ENCODE measurements around the gene ACAA2. TPM values are rescaled to one million over a fixed set of nuclear protein-coding genes. Genes with fewer than 3 reads are reported as not detected.

Gene ACAA2
- total and polyA plus RNA-seq, 4 donors, result 37.5 to 117 (median 39.8) TPM

- no peak for DNase-seq
- Histone ChIP-seq H3K4me3 (ENCODE audit: low read length in 2 of 2) (no peak overlapping the region), H3K4me1 (ENCODE audit: control insufficient read depth in 1 of 2, insufficient read depth in 2 of 2, low read length in 2 of 2) (no peaks in the 10 kb centered on the region), H3K27ac (ENCODE audit: low read depth in 1 of 2, low read length in 2 of 2) (no peak overlapping the region), H3K9me3 (ENCODE audit: control insufficient read depth, low read length) (no peaks in the 10 kb centered on the region), H3K27me3 (ENCODE audit: control insufficient read depth in 1 of 2, insufficient read depth in 2 of 2, low read length in 1 of 2) (peaks cover 0 to 3% of the 10 kb centered on the region in 2 donors), H3K36me3 (ENCODE audit: control insufficient read depth in 1 of 2, insufficient read depth in 2 of 2, low read length in 1 of 2) (no peaks in the 10 kb centered on the region)
- ATAC-seq (ENCODE audit: low FRiP score), result no peak
- WGBS, 2 donors, result 89 to 90% methylated on average over 4 of the region's 4 CpGs
- intact Hi-C loops (cut with DNase I), result no loop called here
Measured at GRCh38 chr18:49738721-49739120, 74.6 kb downstream of the ACAA2 start.

- no peaks in the 10 kb centered on the region for H3K36me3 ChIP-seq (ENCODE audit: control insufficient read depth in 1 of 2, insufficient read depth in 2 of 2, low read length in 1 of 2)
- no peak overlapping the region for H3K27ac ChIP-seq (ENCODE audit: low read depth in 1 of 2, low read length in 2 of 2)
- no peak for ATAC-seq (ENCODE audit: low FRiP score)
- H3K4me3 ChIP-seq (ENCODE audit: low read length in 2 of 2), result no peak overlapping the region
- no peaks in the 10 kb centered on the region for H3K4me1 ChIP-seq (ENCODE audit: control insufficient read depth in 1 of 2, insufficient read depth in 2 of 2, low read length in 2 of 2)
- no peak for DNase-seq
- H3K9me3 ChIP-seq (ENCODE audit: control insufficient read depth, low read length), result no peaks in the 10 kb centered on the region
- H3K27me3 ChIP-seq (ENCODE audit: control insufficient read depth in 1 of 2, insufficient read depth in 2 of 2, low read length in 1 of 2), result no peaks in the 10 kb centered on the region
- intact Hi-C loops (cut with DNase I), result no loop called here
- 37 to 41% methylated on average over 4 of the region's 4 CpGs for WGBS, 2 donors
Measured at GRCh38 chr18:49734836-49735235, 78.5 kb downstream of the ACAA2 start.

- intact Hi-C loops (cut with DNase I), result no loop called here
- WGBS, 2 donors, result 68 to 70% methylated on average over 8 of the region's 8 CpGs
Measured at GRCh38 chr18:49733896-49734585, 79.3 kb downstream of the ACAA2 start.

GRCh38 chr18:49733321-49733720 lies 80.0 kb downstream of the ACAA2 start:
- ATAC-seq (ENCODE audit: low FRiP score), result no peak
- WGBS, 2 donors, result 93 to 96% methylated on average over 1 of the region's 1 CpG

More at GRCh38 chr18:49733896-49734585, 79.3 kb downstream of the ACAA2 start:
- H3K27ac ChIP-seq (ENCODE audit: low read depth in 1 of 2, low read length in 2 of 2), result no peak overlapping the region
- ATAC-seq (ENCODE audit: low FRiP score) (no peak), DNase-seq (no peak)
- no peaks in the 10 kb centered on the region for H3K9me3 ChIP-seq (ENCODE audit: control insufficient read depth, low read length)
- H3K27me3 ChIP-seq (ENCODE audit: control insufficient read depth in 1 of 2, insufficient read depth in 2 of 2, low read length in 1 of 2), result no peaks in the 10 kb centered on the region
- no peaks in the 10 kb centered on the region for H3K36me3 ChIP-seq (ENCODE audit: control insufficient read depth in 1 of 2, insufficient read depth in 2 of 2, low read length in 1 of 2)
- no peak overlapping the region for H3K4me3 ChIP-seq (ENCODE audit: low read length in 2 of 2)
- H3K4me1 ChIP-seq (ENCODE audit: control insufficient read depth in 1 of 2, insufficient read depth in 2 of 2, low read length in 2 of 2), result no peaks in the 10 kb centered on the region

More at GRCh38 chr18:49733321-49733720, 80.0 kb downstream of the ACAA2 start:
- intact Hi-C loops (cut with DNase I), result no loop called here
- Histone ChIP-seq H3K4me1 (ENCODE audit: control insufficient read depth in 1 of 2, insufficient read depth in 2 of 2, low read length in 2 of 2) (no peaks in the 10 kb centered on the region), H3K4me3 (ENCODE audit: low read length in 2 of 2) (no peak overlapping the region), H3K9me3 (ENCODE audit: control insufficient read depth, low read length) (no peaks in the 10 kb centered on the region), H3K27me3 (ENCODE audit: control insufficient read depth in 1 of 2, insufficient read depth in 2 of 2, low read length in 1 of 2) (no peaks in the 10 kb centered on the region), H3K27ac (ENCODE audit: low read depth in 1 of 2, low read length in 2 of 2) (no peak overlapping the region), H3K36me3 (ENCODE audit: control insufficient read depth in 1 of 2, insufficient read depth in 2 of 2, low read length in 1 of 2) (no peaks in the 10 kb centered on the region)
- DNase-seq, result no peak
